Mesendoderm (in vitro differentiated cells): ENCODE data around the gene PTBP2.

Source experiments
- DNase-seq: peaks from one replicate; pipeline ENCODE4 v3.0.0; 2013
- H2AK5ac ChIP-seq: 2 replicates; pipeline ENCODE4 v1.6.1; 2013; ENCODE audit warnings: low read length, inconsistent platforms
- H2BK120ac ChIP-seq: 2 replicates; pipeline ENCODE4 v1.6.1; 2013; ENCODE audit warnings: low read depth, mild to moderate bottlenecking, low read length, moderate library complexity, mixed read lengths
- H2BK15ac ChIP-seq: replicated peaks from 2 replicates; pipeline ENCODE4 v1.6.1; 2013; ENCODE audit warnings: low read depth, mild to moderate bottlenecking, moderate library complexity
- H2BK5ac ChIP-seq: 2 replicates; pipeline ENCODE4 v1.6.1; 2013; ENCODE audit warnings: low read length, inconsistent platforms
- H3K18ac ChIP-seq: 2 replicates; pipeline ENCODE4 v1.6.1; 2013; ENCODE audit warnings: mild to moderate bottlenecking, low read length, mixed read lengths
- H3K23ac ChIP-seq: one replicate; pipeline ENCODE4 v1.6.1; 2013; ENCODE audit warnings: low read length
- H3K27ac ChIP-seq: 2 replicates; pipeline ENCODE4 v1.5.1; 2013; ENCODE audit warnings: low read depth, mild to moderate bottlenecking, inconsistent platforms, low read length, moderate library complexity
- H3K27me3 ChIP-seq: 2 replicates; pipeline ENCODE4 v1.6.1; 2013; ENCODE audit warnings: low read length, control low read depth, mild to moderate bottlenecking, inconsistent platforms; ENCODE audit not compliant: insufficient read depth, poor library complexity
- H3K36me3 ChIP-seq: 2 replicates; pipeline ENCODE4 v1.6.1; 2013; ENCODE audit warnings: low read length, inconsistent platforms; ENCODE audit not compliant: control insufficient read depth, insufficient read depth
- H3K4ac ChIP-seq: one replicate; pipeline ENCODE4 v1.6.1; 2013; ENCODE audit warnings: low read depth, mild to moderate bottlenecking, low read length, moderate library complexity
- H3K4me1 ChIP-seq: 2 replicates; pipeline ENCODE4 v1.6.1; 2013; ENCODE audit warnings: low read depth, low read length, inconsistent platforms; ENCODE audit not compliant: control insufficient read depth
- H3K4me2 ChIP-seq: 2 replicates; pipeline ENCODE4 v1.6.1; 2013; ENCODE audit warnings: low read length
- H3K4me3 ChIP-seq: 2 replicates; pipeline ENCODE4 v1.5.1; 2013; ENCODE audit warnings: mild to moderate bottlenecking, low read length
- H3K56ac ChIP-seq: one replicate; pipeline ENCODE4 v1.6.1; 2013; ENCODE audit warnings: low read length
- H3K79me1 ChIP-seq: 2 replicates; pipeline ENCODE4 v1.6.1; 2013; ENCODE audit warnings: low read length, inconsistent platforms
- H3K79me2 ChIP-seq: 2 replicates; pipeline ENCODE4 v1.6.1; 2013; ENCODE audit warnings: mild to moderate bottlenecking, low read length; ENCODE audit not compliant: control insufficient read depth, insufficient read depth
- H3K9ac ChIP-seq: 2 replicates; pipeline ENCODE4 v1.6.1; 2013; ENCODE audit warnings: low read length, inconsistent platforms
- H4K5ac ChIP-seq: one replicate; pipeline ENCODE4 v1.6.1; 2013; ENCODE audit warnings: low read length
- H4K8ac ChIP-seq: one replicate; pipeline ENCODE4 v1.6.1; 2013; ENCODE audit warnings: low read depth, mild to moderate bottlenecking, control low read depth, low read length, moderate library complexity
- WGBS: extraction: QIAGEN DNeasy Blood & Tissue Kit; methylation state at CpG from one replicate; pipeline ENCODE4 v1.1.7; 2013; ENCODE audit warnings: low lambda C conversion rate, missing lambda C conversion rate; ENCODE audit not compliant: insufficient coverage; ENCODE audit errors: extremely low coverage; 5-methylcytosine and 5-hydroxymethylcytosine counted together

PTBP2 gene

DNA sequence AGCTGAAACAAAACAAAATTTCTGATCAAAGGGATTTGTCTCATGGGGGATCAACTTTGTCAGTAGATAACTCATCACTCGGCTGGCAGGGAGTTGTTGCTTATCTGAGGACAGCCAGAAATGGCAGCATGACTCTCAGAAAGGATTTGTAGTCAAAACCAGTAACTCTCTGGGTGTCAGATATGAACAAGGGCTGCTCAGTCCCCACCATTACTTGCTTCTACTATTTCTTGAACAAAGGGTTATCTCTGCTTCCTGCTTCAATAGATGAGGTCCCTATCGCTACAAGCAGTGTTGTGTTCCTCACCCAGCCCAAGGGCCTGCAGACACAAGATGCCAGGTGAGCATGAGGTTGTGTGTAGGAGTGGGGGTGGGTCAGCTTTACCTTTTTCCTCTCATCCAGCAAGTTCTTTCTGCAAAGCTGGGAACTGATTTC lies 116.2 kb downstream of the PTBP2 start:
- Histone ChIP-seq H3K79me2 (no peaks in the 10 kb centered on the region), H3K18ac (no peak overlapping the region), H3K27ac (peak overlapping the region; percentile 9), H3K36me3 (no peaks in the 10 kb centered on the region), H2AK5ac (no peak overlapping the region), H2BK120ac (no peak overlapping the region), H4K8ac (no peak overlapping the region), H3K56ac (no peak overlapping the region), H3K4me3 (no peak overlapping the region), H3K9ac (no peak overlapping the region), H3K4me1 (peaks cover 2% of the 10 kb centered on the region), H2BK15ac (no peak overlapping the region), H3K4me2 (no peak overlapping the region), H3K27me3 (no peaks in the 10 kb centered on the region), H3K4ac (peak overlapping the region; percentile 9), H2BK5ac (no peak overlapping the region), H3K79me1 (no peaks in the 10 kb centered on the region), H4K5ac (no peak overlapping the region), H3K23ac (no peak overlapping the region)
- no CpG with 5 or more reads among the region's 2 CpGs for WGBS
- DNase-seq: peak; percentile 40

DNA sequence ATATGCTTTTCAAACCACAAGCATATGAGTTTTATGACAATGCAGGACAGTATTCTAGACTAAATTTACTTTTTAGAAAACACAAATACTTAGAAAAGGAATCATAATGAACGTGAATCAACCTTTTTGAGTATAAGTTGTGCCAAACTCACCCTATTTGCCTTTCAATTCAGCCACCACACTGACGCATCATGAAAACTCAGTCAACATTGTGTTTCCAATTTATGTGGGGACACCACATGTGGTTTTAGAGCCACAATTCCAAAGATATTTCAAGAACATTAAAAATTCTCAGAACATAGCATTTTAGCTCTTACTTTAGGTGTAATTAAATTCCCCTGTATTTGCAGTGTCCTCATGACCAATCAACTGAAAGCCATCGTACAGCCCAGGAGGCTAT lies 118.8 kb downstream of the PTBP2 start:
- Histone ChIP-seq H2AK5ac (no peak overlapping the region), H3K27ac (no peak overlapping the region), H3K23ac (no peak overlapping the region), H3K79me2 (no peaks in the 10 kb centered on the region), H3K79me1 (no peaks in the 10 kb centered on the region), H3K4me1 (peaks cover 2% of the 10 kb centered on the region), H3K4me2 (no peak overlapping the region), H4K5ac (no peak overlapping the region), H3K18ac (no peak overlapping the region), H2BK15ac (no peak overlapping the region), H3K4me3 (no peak overlapping the region), H3K36me3 (no peaks in the 10 kb centered on the region), H4K8ac (no peak overlapping the region), H2BK5ac (no peak overlapping the region), H3K27me3 (no peaks in the 10 kb centered on the region), H3K9ac (no peak overlapping the region), H3K56ac (no peak overlapping the region), H2BK120ac (no peak overlapping the region), H3K4ac (no peak overlapping the region)
- WGBS: no CpG with 5 or more reads among the region's 3 CpGs
- DNase-seq: no peak

- Histone ChIP-seq H3K4ac (no peak overlapping the region), H2BK120ac (no peak overlapping the region), H3K18ac (no peak overlapping the region), H3K36me3 (no peaks in the 10 kb centered on the region), H3K27me3 (no peaks in the 10 kb centered on the region), H3K4me2 (no peak overlapping the region), H3K4me1 (peaks cover 2% of the 10 kb centered on the region), H2AK5ac (no peak overlapping the region), H3K79me1 (no peaks in the 10 kb centered on the region), H2BK5ac (no peak overlapping the region), H3K27ac (no peak overlapping the region), H4K8ac (no peak overlapping the region), H3K56ac (no peak overlapping the region), H2BK15ac (no peak overlapping the region), H3K9ac (no peak overlapping the region), H3K4me3 (no peak overlapping the region), H4K5ac (no peak overlapping the region), H3K79me2 (no peaks in the 10 kb centered on the region), H3K23ac (no peak overlapping the region)
- DNase-seq: no peak
Observed at GRCh38 chr1:96842215-96842614, 120.6 kb downstream of the PTBP2 start.

DNA sequence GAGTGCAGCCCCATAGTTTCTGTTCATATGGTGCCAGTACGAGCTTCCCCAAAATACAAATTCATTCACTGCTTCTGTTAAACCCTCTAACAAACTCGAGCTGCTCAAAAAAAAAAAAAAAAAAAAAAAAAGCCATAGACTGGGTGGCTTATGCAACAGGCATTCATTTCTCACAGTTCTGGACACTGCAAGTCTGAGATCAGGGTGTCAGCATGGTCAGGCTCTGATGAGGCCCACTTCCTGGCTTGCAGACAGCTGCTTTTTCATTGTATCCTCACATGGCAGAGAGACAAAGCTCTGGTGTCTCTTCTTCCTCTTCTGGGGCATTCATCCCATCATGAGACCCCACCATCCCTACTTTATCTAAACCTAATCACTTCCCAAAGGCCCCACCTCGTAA lies 121.6 kb downstream of the PTBP2 start:
- no peak overlapping the region for H3K9ac ChIP-seq
- H3K18ac ChIP-seq: peak overlapping the region; percentile 2
- no peaks in the 10 kb centered on the region for H3K36me3 ChIP-seq
- no peaks in the 10 kb centered on the region for H3K27me3 ChIP-seq
- no peak overlapping the region for H2AK5ac ChIP-seq
- no peak overlapping the region for H3K4me2 ChIP-seq
- H3K4me1 ChIP-seq: no peaks in the 10 kb centered on the region
- no peak overlapping the region for H2BK15ac ChIP-seq
- H3K56ac ChIP-seq: no peak overlapping the region
- H3K23ac ChIP-seq: no peak overlapping the region
- H2BK120ac ChIP-seq: no peak overlapping the region
- H3K79me1 ChIP-seq: no peaks in the 10 kb centered on the region
- no CpG with 5 or more reads among the region's 3 CpGs for WGBS
- H3K4me3 ChIP-seq: no peak overlapping the region
- H3K79me2 ChIP-seq: no peaks in the 10 kb centered on the region
- no peak for DNase-seq
- no peak overlapping the region for H3K4ac ChIP-seq
- H2BK5ac ChIP-seq: no peak overlapping the region
- no peak overlapping the region for H4K5ac ChIP-seq
- no peak overlapping the region for H3K27ac ChIP-seq
- no peak overlapping the region for H4K8ac ChIP-seq

GRCh38 chr1:96843601-96844000 lies 122.0 kb downstream of the PTBP2 start:
- no peak overlapping the region for H4K8ac ChIP-seq
- H3K9ac ChIP-seq: no peak overlapping the region
- no peak overlapping the region for H3K56ac ChIP-seq
- H3K4ac ChIP-seq: no peak overlapping the region
- no peaks in the 10 kb centered on the region for H3K4me1 ChIP-seq
- H2BK15ac ChIP-seq: no peak overlapping the region
- H2BK5ac ChIP-seq: no peak overlapping the region
- H2BK120ac ChIP-seq: no peak overlapping the region
- no peak overlapping the region for H3K27ac ChIP-seq
- H3K4me2 ChIP-seq: no peak overlapping the region
- H3K27me3 ChIP-seq: no peaks in the 10 kb centered on the region
- H2AK5ac ChIP-seq: no peak overlapping the region
- no peak overlapping the region for H3K23ac ChIP-seq
- no CpG with 5 or more reads among the region's 1 CpG for WGBS
- H3K79me1 ChIP-seq: no peaks in the 10 kb centered on the region
- no peak overlapping the region for H4K5ac ChIP-seq
- H3K36me3 ChIP-seq: no peaks in the 10 kb centered on the region
- DNase-seq: no peak
- no peaks in the 10 kb centered on the region for H3K79me2 ChIP-seq
- no peak overlapping the region for H3K18ac ChIP-seq
- H3K4me3 ChIP-seq: no peak overlapping the region

GRCh38 chr1:96845464-96845863 lies 123.9 kb downstream of the PTBP2 start:
- Histone ChIP-seq H2AK5ac (no peak overlapping the region), H2BK5ac (no peak overlapping the region), H3K9ac (no peak overlapping the region), H3K18ac (no peak overlapping the region), H3K4me3 (no peak overlapping the region), H3K4ac (no peak overlapping the region), H3K23ac (no peak overlapping the region), H3K27ac (no peak overlapping the region), H4K5ac (no peak overlapping the region), H2BK15ac (no peak overlapping the region), H4K8ac (no peak overlapping the region), H3K56ac (no peak overlapping the region), H3K79me1 (no peaks in the 10 kb centered on the region), H3K36me3 (no peaks in the 10 kb centered on the region), H3K4me2 (no peak overlapping the region), H2BK120ac (no peak overlapping the region), H3K79me2 (no peaks in the 10 kb centered on the region), H3K4me1 (no peaks in the 10 kb centered on the region), H3K27me3 (no peaks in the 10 kb centered on the region)
- DNase-seq: peak; percentile 85
- no CpG with 5 or more reads among the region's 8 CpGs for WGBS
